ENCODE measurements around the gene SYTL4.

- TF ChIP-seq CTCF (IDR thresholded peaks at IDR 0.05) (peak; percentile 24 to 54 (median 38)), POLR2A (IDR thresholded peaks at IDR 0.05) (peak in 1 of 2 donors; percentile 33)
These were observed 95.5 kb downstream of the SYTL4 start, which contains the start of gene TSPAN6 for GRCh38 chrX:100636321-100636991.

Measured in adrenal gland (tissue), 5 donors.